ENCODE data around the gene RIMS1.

Gene RIMS1

GRCh38 chr6:72367439-72367838, 481.1 kb downstream of the RIMS1 start:
- no peak for DNase-seq

GRCh38 chr6:72371473-72371872, 485.1 kb downstream of the RIMS1 start:
- no peak for DNase-seq

- DNase-seq = no peak
Measured at GRCh38 chr6:72374172-72374571, 487.8 kb downstream of the RIMS1 start.

DNA sequence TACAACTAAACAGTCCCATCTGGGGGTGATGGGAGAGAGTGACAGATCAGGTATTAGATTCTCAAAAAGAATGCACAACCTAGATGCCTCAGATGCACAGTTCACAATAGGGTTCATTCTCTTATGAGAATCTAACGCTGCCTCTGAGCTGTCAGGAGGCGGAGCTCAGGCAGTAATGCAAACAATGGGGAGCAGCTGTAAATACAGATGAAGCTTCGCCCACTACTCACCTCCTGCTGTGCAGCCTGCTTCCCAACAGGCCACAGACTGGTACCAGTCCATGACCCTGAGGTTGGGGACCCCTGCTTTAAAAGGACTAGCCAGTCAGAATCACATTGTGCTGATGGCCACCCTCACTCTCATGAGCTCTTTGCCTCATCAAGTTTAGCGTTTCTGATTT, 488.5 kb downstream of the RIMS1 start:
- DNase-seq = no peak

DNA sequence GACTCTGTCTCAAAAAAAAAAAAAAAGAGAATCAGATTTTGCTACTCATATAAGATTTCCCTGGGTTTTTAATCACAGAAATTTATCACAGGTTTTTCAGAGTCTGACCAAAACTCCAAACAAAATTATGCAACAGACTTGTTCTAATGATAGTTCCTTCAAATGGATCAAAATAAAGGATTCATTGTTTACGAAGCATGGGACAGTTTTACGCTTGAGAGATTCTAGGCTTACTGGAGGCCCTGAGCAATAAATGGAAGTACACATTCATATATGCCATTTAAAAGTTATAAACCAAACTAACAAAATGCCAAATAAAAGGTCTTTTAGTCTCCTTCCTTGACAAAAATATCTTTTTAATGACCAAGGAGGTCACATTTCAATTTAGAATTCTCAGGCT, 490.4 kb downstream of the RIMS1 start:
- no peak for DNase-seq

- DNase-seq = no peak
Measured at GRCh38 chr6:72381076-72381475, 494.7 kb downstream of the RIMS1 start.

DNA sequence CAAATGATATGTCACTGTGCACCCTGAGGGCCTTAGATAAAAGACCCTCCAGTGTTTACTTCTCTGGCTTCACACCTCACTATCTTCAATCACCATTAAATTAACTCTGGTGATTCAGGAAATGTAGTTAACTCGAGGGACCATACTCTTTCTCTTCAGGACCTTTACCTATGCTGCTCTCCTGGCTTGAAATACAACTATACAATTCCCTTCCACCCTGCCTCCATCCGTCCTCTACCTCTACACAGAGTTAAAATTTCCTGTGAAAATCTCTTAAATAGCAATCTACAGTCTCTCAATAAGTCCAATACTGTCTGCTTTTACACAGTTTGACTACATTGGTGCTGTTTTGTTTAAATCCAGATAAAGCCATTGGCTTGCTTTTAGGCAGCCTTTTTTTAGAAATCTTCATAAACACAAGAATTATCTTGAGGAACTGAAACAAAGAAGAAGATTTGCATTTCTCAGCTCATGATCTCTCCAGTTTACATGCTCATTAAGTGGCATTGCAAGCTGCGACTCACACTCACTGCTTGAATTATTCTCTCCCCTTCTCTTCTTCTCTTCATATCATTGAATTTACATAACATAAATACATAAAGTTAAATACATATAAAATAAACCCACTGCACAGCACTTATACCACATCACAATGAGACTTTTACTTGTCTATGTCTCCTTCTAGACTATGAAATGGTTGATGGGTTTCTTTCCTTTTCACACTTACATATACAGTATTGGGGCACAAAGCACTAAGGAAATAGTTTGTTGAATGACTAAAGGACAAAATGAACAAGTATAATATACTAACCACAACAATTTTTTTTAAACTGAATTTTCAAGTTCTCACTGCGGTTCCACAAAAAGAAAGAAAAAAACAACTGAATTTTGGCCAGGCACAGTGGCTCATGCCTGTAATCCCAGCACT, 496.5 kb downstream of the RIMS1 start:
- no peak for DNase-seq

- no peak for DNase-seq
Measured at GRCh38 chr6:72386324-72386723, 500.0 kb downstream of the RIMS1 start.

DNA sequence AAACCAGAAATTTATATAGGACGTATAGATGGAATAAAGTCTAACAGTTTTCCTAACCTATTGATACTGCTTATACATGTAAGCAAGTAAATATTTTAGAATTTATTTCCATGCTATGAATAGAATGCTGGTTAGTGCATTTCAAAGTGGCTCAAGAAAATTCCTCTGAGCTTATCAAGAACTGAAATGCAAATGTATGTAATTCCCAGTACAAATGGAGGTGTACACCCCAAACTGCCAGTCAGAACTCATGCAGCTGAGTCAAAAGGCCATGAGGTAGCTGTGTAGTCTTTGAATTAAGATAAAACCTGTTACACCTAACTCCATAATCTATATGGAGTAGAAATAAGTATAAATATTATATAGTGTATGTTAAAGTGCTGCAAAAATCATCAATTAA, 503.3 kb downstream of the RIMS1 start:
- no peak for DNase-seq

DNA sequence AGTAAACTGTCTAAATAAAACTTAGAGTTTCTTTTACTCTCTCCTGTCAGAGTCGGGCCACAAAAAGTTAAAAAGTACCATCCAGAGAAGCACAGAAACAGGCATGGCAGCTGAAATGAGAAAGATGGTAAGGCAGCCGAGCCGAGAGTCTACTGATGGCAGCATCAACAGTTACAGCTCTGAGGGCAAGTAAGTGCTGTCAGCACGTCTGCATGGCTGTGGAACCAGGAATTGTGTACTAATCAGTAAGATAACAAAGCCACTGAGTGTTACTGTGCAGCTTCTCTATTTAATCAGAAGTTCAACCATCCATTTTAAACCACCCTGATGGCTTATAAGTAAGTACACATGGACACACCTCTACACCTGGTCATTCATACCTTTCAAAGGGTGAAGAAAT, 504.2 kb downstream of the RIMS1 start:
- DNase-seq = no peak

DNA sequence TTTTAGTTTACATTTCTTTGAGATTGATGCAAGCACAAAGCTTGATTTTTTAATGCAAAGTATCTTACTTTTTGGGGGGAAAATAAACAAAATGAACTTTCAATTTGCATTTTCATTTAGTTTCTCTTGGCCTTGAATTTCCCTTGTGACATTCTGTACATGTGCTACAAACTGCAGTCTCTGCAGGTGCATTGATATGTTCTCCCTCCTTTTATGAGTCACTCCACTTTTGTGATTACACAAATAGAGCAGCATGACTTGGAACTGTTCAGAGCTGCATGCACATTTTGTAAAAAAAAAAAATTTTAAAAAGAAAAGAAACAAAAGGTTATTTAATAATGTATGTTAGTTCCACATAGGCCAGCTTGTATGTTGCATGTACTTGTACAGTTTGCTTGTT, 515.5 kb downstream of the RIMS1 start:
- no peak for DNase-seq

DNA sequence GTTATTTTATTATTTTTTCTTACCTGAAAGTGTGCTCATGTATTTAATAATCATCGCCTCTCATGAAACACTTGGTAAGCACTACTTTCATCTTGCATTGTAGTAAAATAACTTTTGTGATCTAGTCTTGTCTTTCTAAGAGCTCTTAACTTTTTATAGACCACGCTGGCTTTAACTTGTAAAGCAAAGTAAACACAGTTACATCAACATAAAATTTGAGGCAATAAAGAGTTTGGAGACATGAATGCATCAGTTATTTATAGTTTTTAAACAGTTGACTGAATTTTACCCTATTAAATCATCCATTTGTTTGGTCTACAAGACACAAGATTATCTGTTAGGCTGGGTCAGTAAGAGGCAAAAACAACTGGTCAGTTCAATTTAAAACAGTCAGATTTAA, 517.1 kb downstream of the RIMS1 start:
- DNase-seq = no peak

DNA sequence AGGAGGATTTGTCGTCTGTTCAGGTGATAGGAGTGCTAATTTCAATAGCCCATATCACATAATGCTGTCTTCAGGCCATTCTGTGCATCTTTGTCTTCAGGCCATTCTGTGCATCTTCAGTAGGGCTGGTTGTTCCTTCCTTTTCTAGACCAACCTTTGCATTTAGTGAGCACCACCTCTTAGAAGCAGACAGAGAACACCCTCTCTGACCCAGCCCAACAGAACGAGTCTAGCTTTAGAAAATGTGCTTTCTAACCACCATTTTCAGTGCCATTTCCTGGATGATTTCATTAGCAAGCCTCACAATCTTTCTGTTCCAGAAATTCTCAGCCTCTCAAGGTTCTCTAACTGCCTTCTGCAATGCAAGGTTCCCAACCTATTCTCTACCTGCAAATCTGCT, 520.2 kb downstream of the RIMS1 start:
- DNase-seq = no peak

DNA sequence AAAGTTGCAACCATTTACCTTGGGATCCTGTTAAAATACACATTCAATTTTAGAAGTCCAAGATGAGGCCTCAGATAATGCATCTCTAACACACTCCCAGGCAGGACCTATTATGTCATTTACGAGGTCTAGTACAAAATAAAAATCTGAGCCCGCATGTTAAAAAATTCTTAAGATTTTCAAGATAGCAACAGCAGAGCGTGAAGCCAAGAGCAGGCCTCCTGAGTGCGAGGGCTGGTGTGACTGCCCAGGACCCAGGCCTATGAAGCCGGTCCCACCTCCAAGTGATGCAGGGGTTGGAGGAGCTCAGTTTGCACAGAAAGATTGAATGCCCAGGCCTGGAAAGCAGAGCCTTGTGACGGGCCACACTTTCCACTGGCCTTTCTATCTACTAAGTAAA, 524.4 kb downstream of the RIMS1 start:
- no peak for DNase-seq

DNA sequence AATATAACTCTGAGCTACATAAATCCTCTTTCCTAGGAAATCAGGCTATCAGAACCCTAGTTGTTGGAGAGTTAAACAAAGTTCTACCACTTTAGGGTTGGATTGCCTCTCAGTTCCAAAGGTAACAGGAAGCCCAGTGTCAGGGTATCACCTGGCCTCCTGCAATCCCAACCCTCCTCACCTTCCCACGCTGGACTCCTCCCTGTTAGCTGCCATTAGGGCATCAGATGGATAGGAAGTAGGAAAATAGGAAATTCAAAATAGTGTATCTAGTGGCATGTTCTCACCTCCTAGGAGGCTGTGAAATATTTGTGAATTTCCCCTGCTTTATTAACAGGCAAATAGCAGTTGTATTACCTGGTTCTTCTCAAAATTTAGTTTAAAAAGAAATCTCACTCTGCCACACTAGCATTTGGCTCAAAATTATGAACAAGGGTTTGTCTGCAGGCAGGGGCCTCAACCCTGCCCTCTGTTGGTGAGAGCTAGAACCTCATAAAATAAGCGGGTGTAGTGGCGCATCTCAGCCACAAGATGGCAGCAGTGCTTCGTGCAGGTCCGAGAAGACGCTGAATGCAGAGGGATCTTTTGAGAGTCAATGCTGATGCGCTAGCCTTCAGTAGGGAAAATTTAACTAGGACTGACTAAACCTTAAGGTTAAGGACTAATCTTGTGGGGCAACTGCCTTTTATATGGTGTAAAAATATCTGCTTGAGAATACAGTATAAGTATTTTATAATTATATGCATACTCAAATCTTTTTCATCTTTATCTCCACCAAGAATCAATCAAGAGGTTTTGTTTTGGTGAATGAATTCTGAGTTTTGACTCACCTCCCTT, 525.7 kb downstream of the RIMS1 start:
- DNase-seq = peak; percentile 85

DNA sequence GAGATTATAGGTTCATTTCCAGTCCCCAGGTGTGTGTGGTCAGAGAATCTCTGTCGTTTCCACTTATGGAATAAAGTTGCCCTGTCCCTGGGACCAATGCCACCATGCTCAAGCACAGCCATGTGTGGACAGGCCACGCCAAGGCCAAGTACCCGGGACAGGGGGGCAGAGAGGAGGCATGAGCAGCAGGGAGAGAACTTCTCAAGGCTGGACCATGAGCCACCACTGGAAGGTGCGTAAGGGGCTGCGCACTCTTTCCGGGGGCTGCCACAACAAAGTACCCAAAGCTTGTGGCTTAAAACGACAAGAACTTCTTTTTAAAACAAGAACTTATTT, 526.3 kb downstream of the RIMS1 start:
- no peak for DNase-seq

DNA sequence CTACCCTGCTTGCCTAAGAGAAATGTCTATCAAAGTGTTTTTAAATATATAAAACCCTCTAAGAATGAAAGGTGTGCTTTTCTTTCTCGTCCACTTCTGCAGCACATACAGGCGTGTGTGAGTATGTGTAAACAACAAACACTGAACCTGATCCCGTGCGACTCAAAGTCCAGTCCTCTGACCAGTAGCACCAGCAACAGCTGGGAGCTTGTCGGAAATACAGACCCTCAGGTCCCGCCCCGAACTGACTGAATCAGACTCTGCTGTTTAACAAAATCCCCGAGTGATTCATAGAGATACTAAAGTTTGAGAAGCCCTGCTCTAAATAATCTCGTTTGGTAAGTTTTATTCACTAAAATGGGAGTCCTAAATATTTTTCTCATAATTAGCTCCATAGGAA, 527.5 kb downstream of the RIMS1 start:
- no peak for DNase-seq

GRCh38 chr6:72414657-72415056, 528.3 kb downstream of the RIMS1 start:
- DNase-seq = no peak

DNA sequence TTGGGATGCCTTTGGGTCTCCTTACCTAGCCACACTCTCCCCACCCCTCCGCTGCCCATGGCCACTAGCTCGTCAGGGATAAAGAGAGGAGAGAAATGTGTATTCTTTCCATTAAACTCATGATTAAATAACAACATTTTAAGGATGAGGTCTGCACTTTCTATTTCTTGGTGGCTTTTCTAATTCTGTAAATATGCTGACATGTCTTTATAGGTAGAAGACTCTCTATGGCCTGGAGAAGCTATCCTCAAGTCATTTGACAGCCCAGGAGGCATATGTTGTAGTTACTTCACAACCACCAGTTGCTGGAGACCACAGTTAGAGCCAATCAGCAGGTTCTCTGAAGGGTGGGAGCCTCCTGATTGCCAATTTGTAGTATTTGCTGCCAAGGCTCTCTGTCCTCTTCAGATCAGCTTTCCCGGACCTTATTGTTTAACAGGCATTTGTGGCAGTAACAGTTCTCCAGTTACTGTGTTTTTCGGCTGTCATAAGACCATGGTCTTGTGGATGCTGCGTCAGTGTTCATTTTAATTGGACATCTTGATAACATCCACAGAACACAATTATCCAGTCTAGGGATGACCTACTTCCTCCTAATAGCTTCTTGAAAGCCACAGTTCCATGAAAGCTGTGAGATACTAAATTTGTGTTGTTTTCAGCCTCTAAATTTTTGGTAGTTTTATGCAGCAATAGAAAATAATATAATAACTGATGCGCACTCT, 530.6 kb downstream of the RIMS1 start:
- DNase-seq = no peak

DNA sequence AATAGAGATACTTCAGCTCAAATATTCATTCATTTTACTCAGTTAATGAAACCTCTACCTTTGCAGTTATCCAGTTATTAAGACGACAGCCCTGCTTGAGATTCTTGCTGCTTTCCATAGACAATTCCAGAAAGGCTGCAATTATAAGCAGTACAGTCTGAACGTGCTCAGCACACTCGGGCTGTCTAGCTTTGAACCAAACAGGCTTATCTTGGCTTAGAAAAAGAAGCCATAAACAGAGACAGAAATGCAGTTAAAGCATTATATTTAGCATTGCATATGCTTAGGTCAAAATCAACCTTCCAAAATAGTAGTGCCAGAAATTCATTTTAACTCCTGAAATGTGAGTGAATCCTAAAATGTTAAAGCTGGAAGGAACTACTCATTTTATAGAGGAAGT, 531.4 kb downstream of the RIMS1 start:
- DNase-seq = no peak

GRCh38 chr6:72418495-72418894, 532.1 kb downstream of the RIMS1 start:
- DNase-seq = no peak

DNA sequence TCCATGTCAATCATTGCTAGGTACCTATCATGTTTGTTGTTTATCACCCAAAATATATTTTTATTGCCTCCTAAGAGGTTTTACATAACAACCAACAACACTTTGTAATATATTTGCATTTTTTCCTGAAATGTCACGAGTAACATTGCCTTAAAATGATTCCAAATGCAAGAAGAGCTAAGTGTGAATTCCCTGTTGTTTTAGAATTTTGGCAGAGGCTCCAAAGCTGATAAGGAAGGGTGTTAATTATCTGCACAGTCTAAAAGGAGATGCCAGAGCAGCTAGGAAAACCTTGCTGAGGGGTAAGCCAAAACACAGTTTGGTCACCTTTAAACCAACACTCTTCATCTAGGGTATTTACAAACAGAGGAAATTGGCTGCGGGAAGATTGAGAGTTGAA, 533.6 kb downstream of the RIMS1 start:
- no peak for DNase-seq

- DNase-seq = no peak
Measured at GRCh38 chr6:72420409-72420808, 534.1 kb downstream of the RIMS1 start.

DNA sequence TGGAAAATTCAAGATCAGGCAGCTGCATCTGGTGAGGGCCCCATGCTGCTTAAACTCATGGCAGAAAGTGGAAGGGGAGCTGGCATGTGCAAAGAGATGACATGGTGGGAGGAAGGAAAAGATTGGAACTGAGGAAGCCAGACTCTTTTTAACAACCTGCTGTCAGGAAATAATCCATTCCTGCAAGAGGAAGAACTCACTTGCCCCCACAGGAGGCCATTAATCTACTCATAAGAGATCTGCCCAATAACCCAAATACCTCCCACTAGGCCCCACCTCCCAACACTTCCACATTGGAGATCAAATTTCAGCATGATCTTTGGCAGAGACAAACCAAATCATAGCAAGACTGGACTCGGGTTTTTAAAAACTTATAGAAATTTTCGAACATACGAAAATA, 535.0 kb downstream of the RIMS1 start:
- no peak for DNase-seq
